Kidney epithelial cell (primary cell): ENCODE data around the gene EIF3D. TPM values are rescaled to one million over a fixed set of nuclear protein-coding genes. Genes with fewer than 3 reads are reported as not detected.

Experiments used
- DNase-seq: peaks from one replicate; pipeline ENCODE4 v3.0.0-alpha.2; 2010; ENCODE audit warnings: low read depth
- H3K27me3 ChIP-seq: 2 replicates; pipeline ENCODE4 v1.6.0; 2011; ENCODE audit warnings: low read length; ENCODE audit not compliant: control insufficient read depth, insufficient read depth
- H3K36me3 ChIP-seq: 2 replicates; pipeline ENCODE4 v1.5.1; 2011; ENCODE audit warnings: low read length; ENCODE audit not compliant: control insufficient read depth, insufficient read depth
- H3K4me3 ChIP-seq: 2 replicates; pipeline ENCODE4 v1.5.1; 2011; ENCODE audit warnings: low read depth, mild to moderate bottlenecking, control low read depth, low read length
- CTCF ChIP-seq: IDR thresholded peaks from 2 replicates; pipeline ENCODE4 v1.5.1; 2011; ENCODE audit warnings: mild to moderate bottlenecking, moderate library complexity, low read length, control low read depth, inconsistent platforms; ENCODE audit not compliant: insufficient read depth, poor library complexity, severe bottlenecking
- total RNA-seq: library from RNA; depleted of rRNA; stranded (reverse); fragments of >200 nt; gene quantifications from 2 replicates; pipeline ENCODE4 v1.2.3, GENCODE V29; 2015

Gene EIF3D
- total RNA-seq, 1 donor from 2014 or later, result 619 TPM

DNA sequence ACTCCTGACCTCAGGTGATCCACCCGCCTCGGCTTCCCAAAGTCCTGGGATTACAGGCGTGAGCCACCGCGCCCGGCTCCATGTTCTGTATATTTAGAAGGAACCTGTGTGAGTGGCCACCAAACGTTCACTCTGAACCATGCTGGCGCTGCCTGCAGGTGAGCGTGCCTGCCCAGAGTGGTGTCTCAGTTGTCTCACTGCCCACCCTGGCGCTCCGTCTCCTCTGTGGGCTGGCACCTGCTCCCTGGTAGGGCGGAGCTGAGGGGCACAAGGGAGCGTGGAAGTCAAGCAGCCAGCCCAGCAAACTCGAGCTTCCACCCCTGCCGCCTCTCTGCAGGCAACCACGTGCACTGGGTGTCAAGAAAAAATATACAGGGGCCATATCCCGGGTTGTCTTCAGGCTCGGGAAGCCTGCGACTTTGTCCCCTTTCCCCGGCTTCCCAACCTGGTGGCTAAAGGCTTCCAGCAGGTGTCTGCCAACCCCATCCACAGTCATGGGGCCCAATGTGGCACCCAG, 64.2 kb downstream of the EIF3D start:
- no peak for TF ChIP-seq CTCF
- Histone ChIP-seq H3K27me3 (no peaks in the 10 kb centered on the region), H3K4me3 (no peak overlapping the region), H3K36me3 (no peaks in the 10 kb centered on the region)
- no peak for DNase-seq

DNA sequence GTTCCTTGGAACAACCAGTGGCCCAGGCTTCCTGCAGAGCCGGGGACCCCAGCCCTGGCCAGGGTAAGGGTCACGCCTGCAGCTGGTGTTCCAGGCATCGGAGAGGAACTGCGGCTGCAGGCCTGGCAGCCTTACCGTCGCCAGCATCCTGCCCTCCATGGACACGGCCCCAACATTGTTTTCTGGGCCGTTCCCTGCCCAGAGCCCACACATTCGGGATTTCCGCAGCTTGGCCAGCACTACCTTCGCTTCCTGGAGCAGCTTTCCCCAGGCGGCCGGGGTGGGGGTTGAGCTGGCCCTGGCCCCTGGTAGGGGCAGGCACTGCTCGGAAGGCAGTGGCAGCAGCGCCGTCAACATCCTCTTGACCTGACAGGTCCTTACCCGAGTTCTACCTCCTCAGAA, 65.2 kb downstream of the EIF3D start:
- Histone ChIP-seq H3K27me3 (no peaks in the 10 kb centered on the region), H3K4me3 (no peak overlapping the region), H3K36me3 (no peaks in the 10 kb centered on the region)
- DNase-seq, result no peak
- TF ChIP-seq CTCF, result no peak

DNA sequence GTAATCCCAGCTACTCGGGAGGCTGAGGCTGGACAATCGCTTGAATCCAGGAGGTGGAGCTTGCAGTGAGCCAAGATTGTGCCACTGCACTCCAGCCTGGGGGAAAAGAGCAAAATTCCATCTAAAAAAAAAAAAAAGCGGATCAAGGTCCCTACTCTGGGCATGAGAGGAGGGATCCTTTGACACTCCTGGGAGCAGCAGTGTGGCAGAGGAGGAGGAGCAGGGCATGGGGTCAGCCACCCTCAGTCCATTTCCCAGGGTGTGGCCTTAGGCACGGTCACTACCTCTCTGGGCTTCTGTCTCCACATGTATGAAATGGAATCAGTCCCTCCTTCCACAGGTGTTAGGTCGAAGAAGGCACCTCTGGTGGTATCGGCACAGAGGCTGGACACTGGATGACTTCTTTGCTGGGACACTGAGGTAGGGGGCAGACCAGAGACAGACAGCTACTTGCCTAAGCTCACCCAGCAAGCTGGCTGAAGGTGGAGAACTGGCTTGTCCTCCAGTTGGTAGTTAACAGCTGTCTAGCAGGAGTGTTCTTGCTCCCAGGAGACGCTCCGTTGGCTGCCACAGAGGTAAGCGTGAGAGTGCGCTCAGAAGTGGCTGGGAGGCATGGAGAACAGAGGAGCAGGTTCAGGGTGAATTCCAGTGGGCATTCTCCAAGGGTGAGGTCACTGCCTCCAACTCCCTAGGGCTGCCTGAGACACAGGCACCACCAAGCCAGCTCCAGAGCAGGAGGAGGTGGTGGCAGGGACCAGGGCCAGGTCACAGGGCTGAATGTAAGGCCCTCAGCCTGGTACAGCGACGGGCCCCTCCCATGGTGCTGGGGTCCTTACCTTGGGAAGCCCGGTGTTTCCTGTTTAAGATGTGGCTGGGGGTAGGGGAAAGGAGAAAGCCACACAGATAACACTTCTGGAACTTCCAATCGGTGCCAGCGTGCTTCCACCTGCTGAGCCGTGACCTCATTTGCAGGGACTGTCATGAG, 67.0 kb downstream of the EIF3D start:
- no peak for TF ChIP-seq CTCF
- Histone ChIP-seq H3K4me3 (no peak overlapping the region), H3K27me3 (no peaks in the 10 kb centered on the region), H3K36me3 (no peaks in the 10 kb centered on the region)
- peak; percentile 97 for DNase-seq

Other genes starting within 250 kb of the EIF3D start
- 1,580 and 1,647 TPM in 2 replicates for gene MYH9, start 141.2 kb downstream of the EIF3D start, total RNA-seq
- 56.8 and 66.6 TPM in 2 replicates for gene TXN2, start 47.5 kb downstream of the EIF3D start, total RNA-seq
- gene FOXRED2, start 22.1 kb downstream of the EIF3D start, total RNA-seq, result 13.6 and 16.6 TPM in 2 replicates
- not detected in 2 replicates for gene CACNG2, start 174.6 kb upstream of the EIF3D start, total RNA-seq
- gene IFT27, start 247.0 kb upstream of the EIF3D start, total RNA-seq, result 25.5 and 26.5 TPM in 2 replicates